ENCODE measurements around the gene ADGRD2.
"Not testable (repeated sequence)": the region's sequence is repeated elsewhere in the genome, so short reads cannot be mapped to it uniquely, and the experiment has no call there.

- TF ChIP-seq MAX (IDR thresholded peaks at IDR 0.05); ZNF83 (CRISPR knock-in tag; IDR thresholded peaks at IDR 0.05; ENCODE audit: borderline replicate concordance); RXRA (CRISPR knock-in tag; IDR thresholded peaks at IDR 0.05); KLF16 (CRISPR knock-in tag; IDR thresholded peaks at IDR 0.05); ZNF274 (CRISPR knock-in tag; IDR thresholded peaks at IDR 0.05); USF2 (IDR thresholded peaks at IDR 0.05; ENCODE audit: low read depth, low read length); USF2 (CRISPR knock-in tag; IDR thresholded peaks at IDR 0.05; ENCODE audit: borderline replicate concordance); CBX1 (IDR thresholded peaks at IDR 0.05; ENCODE audit: low read depth); LBX2 (CRISPR knock-in tag; IDR thresholded peaks at IDR 0.05; ENCODE audit: borderline replicate concordance); ZNF672 (CRISPR knock-in tag; IDR thresholded peaks at IDR 0.05); ZNF260 (CRISPR knock-in tag; IDR thresholded peaks at IDR 0.05; ENCODE audit: borderline replicate concordance, low read depth); TOE1 (CRISPR knock-in tag; IDR thresholded peaks at IDR 0.05); HMG20A (CRISPR knock-in tag; IDR thresholded peaks at IDR 0.05; ENCODE audit: borderline replicate concordance); ZNF350 (CRISPR knock-in tag; IDR thresholded peaks at IDR 0.05; ENCODE audit: borderline replicate concordance, low read depth): not testable (repeated sequence)
- TF ChIP-seq, protein P1, sequence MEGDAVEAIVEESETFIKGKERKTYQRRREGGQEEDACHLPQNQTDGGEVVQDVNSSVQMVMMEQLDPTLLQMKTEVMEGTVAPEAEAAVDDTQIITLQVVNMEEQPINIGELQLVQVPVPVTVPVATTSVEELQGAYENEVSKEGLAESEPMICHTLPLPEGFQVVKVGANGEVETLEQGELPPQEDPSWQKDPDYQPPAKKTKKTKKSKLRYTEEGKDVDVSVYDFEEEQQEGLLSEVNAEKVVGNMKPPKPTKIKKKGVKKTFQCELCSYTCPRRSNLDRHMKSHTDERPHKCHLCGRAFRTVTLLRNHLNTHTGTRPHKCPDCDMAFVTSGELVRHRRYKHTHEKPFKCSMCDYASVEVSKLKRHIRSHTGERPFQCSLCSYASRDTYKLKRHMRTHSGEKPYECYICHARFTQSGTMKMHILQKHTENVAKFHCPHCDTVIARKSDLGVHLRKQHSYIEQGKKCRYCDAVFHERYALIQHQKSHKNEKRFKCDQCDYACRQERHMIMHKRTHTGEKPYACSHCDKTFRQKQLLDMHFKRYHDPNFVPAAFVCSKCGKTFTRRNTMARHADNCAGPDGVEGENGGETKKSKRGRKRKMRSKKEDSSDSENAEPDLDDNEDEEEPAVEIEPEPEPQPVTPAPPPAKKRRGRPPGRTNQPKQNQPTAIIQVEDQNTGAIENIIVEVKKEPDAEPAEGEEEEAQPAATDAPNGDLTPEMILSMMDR (CRISPR knock-in tag; IDR thresholded peaks at IDR 0.05): not testable (repeated sequence)
Observed at GRCh38 chr9:124425733-124426132, 24.5 kb upstream of the ADGRD2 start.

Measured in HepG2 (cell line).